Heart left ventricle (tissue), 13 donors: ENCODE data around the gene FABP3.

Experiments used
- POLR2A ChIP-seq, 2 donors: fragments of 450-650 bp; IDR thresholded peaks; one replicate each; pipeline ENCODE4 v1.6.1; 2017; ENCODE audit warnings: antibody characterized with exemption in 2 of 2, mild to moderate bottlenecking in 2 of 2, moderate library complexity in 2 of 2
- TF ChIP-seq, protein P1 (sequence below), 12 donors: fragments of 200-600 bp; sonication (generic) in 4 of 12; IDR thresholded peaks; one replicate each; pipeline versions ENCODE4 v1.5.0 to v1.8.0; 2018 to 2022; ENCODE audit warnings: antibody characterized with exemption in 12 of 12, mild to moderate bottlenecking in 5 of 12
- donor health status: ischemic (EF 13 %, LVEDD 7.1; RV severe dilation, severe dysfunction).
- donor health status: DM: no; HTN: yes; CAD: no.
- donor health status: DM: no; HTN: no; CAD: no.
- donor health status: ischemic (EF 25% LVEDD 6.9; RV normal size, moderate dysfunction).
- donor health status: ischemic (EF 25% LVEDD 5.7; RV mildly dilated, moderate dysfunction).
- donor health status: ischemic (EF 35%, LVEDD 5.7; RV mildly dilated, moderate dysfunction).
- donor health status: nonischemic (EF 11% LVEDD 7.7; RV severe dilation, severe dysfunction).
- donor health status: DM: yes; HTN: yes; CAD: no.
- donor health status: PGD.
- donor health status: ischemic (EF 29% LVEDD 5.4; RV normal size, mild dysfunction).
- donor health status: nonischemic (EF 23%, LVEDD 6.1; RV moderate dilation, normal function).

DNA sequence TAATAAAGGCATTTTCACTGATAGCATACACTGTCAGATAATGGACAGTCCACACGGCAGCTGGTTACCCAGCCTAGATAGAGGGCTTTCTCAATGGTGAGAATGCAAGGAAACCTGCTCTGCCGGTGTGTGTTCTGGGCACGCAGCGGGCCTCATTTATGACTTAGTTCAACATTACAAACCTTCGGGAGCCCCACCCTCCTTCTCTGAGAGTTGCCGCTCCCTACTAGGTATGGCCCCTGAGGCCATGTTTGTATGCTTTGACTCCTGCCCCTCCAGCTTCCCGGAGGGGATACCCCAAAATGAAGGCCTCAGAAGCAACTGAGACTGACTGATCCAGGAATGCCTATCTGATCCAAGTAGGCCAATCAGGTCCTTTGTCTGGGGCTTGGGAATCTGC is 17.2 kb upstream of the FABP3 start:
- TF ChIP-seq, protein P1, sequence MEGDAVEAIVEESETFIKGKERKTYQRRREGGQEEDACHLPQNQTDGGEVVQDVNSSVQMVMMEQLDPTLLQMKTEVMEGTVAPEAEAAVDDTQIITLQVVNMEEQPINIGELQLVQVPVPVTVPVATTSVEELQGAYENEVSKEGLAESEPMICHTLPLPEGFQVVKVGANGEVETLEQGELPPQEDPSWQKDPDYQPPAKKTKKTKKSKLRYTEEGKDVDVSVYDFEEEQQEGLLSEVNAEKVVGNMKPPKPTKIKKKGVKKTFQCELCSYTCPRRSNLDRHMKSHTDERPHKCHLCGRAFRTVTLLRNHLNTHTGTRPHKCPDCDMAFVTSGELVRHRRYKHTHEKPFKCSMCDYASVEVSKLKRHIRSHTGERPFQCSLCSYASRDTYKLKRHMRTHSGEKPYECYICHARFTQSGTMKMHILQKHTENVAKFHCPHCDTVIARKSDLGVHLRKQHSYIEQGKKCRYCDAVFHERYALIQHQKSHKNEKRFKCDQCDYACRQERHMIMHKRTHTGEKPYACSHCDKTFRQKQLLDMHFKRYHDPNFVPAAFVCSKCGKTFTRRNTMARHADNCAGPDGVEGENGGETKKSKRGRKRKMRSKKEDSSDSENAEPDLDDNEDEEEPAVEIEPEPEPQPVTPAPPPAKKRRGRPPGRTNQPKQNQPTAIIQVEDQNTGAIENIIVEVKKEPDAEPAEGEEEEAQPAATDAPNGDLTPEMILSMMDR (IDR thresholded peaks at IDR 0.05), result no peak
- TF ChIP-seq POLR2A (IDR thresholded peaks at IDR 0.05), result no peak
